Skeletal muscle tissue (tissue), 1 donor: ENCODE data around the gene PXMP4. TPM values are rescaled to one million over a fixed set of nuclear protein-coding genes. Genes with fewer than 3 reads are reported as not detected.

Experiments used
- total RNA-seq: library from RNA; depleted of rRNA; stranded (reverse); fragments of >200 nt; gene quantifications from one replicate; pipeline ENCODE4 v1.2.3, GENCODE V29; 2014

The PXMP4 gene
- total RNA-seq, 1 donor from 2014 or later: 7.3 TPM

Other genes with a start within 250 kb of the PXMP4 start
- 10.4 TPM for gene CBFA2T2, start 230.2 kb downstream of the PXMP4 start, total RNA-seq
- not detected for gene C20orf144, start 58.0 kb downstream of the PXMP4 start, total RNA-seq
- gene ACTL10, start 53.4 kb downstream of the PXMP4 start, total RNA-seq: 1.0 TPM
- gene NECAB3, start 45.9 kb downstream of the PXMP4 start, total RNA-seq: 32.4 TPM
- 5.2 TPM for gene E2F1, start 33.9 kb downstream of the PXMP4 start, total RNA-seq
- gene ZNF341, start 11.7 kb upstream of the PXMP4 start, total RNA-seq: 1.0 TPM
- gene CHMP4B, start 91.0 kb upstream of the PXMP4 start, total RNA-seq: 24.0 TPM